ENCODE data around the gene RAB29. TPM values are rescaled to one million over a fixed set of nuclear protein-coding genes. Genes with fewer than 3 reads are reported as not detected.
A peak's percentile ranks its signal among the peaks of the same experiment; 100 is the strongest.
"Not testable (repeated sequence)": the region's sequence is repeated elsewhere in the genome, so short reads cannot be mapped to it uniquely, and the experiment has no call there.

Gene RAB29, protein sequence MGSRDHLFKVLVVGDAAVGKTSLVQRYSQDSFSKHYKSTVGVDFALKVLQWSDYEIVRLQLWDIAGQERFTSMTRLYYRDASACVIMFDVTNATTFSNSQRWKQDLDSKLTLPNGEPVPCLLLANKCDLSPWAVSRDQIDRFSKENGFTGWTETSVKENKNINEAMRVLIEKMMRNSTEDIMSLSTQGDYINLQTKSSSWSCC
- polyA plus RNA-seq (2013, experiment 1 of 2; ENCODE audit: insufficient read length), result 9.6 TPM
- 9.2 TPM for polyA plus RNA-seq (2013, experiment 2 of 2; ENCODE audit: insufficient read length)

DNA sequence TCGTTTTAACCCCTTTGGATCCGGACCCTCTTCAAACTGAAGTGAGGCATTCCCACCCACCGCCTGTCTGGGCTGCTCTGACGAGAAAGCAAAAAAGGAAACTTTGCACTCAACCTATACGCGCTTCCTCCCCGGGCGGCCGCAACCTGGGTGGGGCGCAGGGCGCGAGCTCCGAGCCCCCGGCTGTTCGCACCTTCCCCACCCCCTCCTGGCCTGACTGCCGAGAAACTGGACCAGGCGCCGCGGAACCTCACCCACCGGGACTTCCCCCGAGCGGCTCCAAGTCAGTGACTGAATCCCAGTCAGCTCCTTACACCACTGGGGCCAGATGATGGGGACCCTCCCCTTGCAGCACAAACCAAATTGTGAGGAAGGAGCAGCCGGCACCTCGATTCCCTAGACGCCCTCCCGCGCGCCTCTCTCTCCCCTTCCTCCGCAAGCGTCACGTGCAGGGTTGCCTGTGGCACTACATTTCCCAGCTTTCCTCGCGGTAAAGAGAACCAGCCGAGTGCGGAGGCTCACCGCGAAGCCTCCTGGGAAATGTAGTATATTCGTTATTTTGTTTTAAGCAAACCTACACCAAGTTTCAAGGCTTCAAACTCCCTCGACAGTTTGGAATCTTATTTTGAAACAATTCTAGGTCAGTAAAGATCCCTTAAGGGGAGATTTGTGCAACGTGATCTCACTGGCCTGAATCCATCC, at the start of gene RAB29:
Gene RAB29 (minus strand): TSS at position 468 of the 702 bp plus-strand sequence. CDS start 526 bp downstream, outside the sequence.
- DNase-seq, result peak; percentile 73

DNA sequence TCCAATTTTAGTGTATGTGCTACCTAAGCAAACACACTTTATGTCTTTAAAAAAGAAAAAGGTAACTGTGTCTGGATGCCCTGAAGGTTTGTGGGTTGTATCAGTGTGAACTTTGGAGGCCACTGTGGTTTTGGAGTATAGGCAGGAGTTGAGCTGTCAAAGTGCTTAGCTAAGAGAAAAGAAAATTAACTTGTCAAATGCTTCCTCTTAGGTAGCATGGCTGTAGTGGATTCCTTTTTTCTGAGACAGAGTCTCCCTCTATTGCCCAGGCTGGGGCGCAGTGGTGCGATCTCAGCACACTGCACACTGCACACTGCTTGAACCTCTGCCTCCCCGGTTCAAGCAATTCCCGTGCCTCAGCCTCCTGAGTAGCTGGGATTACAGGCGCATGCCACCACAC, 48.9 kb upstream of the RAB29 start:
- DNase-seq, result no peak

DNA sequence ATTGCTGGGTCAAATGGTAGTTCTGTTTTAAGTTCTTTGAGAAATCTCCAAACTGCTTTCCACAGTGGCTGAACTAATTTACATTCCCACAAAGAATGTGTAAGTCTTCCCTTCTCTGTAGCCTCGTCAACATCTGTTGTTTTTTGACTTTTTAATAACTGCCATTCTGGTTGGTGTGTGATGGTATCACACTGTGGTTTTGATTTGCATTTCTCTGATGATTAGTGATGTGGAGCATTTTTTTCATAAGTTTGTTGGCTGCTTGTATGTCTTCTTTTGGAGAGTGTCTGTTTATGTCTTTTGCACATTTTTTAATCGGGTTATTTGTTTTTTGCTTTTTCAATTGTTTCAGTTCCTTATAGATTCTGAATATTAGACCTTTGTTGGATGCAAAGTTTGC, 48.0 kb upstream of the RAB29 start:
- not testable (repeated sequence) for DNase-seq

GRCh38 chr1:205822397-205822796, 47.1 kb upstream of the RAB29 start:
- DNase-seq, result no peak

- no peak for DNase-seq
These were observed 42.7 kb upstream of the RAB29 start for GRCh38 chr1:205817988-205818387.

GRCh38 chr1:205817364-205817763, 42.1 kb upstream of the RAB29 start:
- DNase-seq, result no peak

- DNase-seq, result peak; percentile 62
These were observed 38.4 kb upstream of the RAB29 start for GRCh38 chr1:205813755-205814058.

- DNase-seq, result peak; percentile 91
These were observed 37.8 kb upstream of the RAB29 start, which contains the start of gene SLC41A1 for GRCh38 chr1:205812878-205813754. Gene SLC41A1 (minus strand): TSS chr1:205813198. CDS start chr1:205810441, 2,757 bp downstream.

GRCh38 chr1:205812271-205812877, 37.1 kb upstream of the RAB29 start:
- DNase-seq, result peak; percentile 5

- no peak for DNase-seq
These were observed 36.4 kb upstream of the RAB29 start for GRCh38 chr1:205811660-205812059.

DNA sequence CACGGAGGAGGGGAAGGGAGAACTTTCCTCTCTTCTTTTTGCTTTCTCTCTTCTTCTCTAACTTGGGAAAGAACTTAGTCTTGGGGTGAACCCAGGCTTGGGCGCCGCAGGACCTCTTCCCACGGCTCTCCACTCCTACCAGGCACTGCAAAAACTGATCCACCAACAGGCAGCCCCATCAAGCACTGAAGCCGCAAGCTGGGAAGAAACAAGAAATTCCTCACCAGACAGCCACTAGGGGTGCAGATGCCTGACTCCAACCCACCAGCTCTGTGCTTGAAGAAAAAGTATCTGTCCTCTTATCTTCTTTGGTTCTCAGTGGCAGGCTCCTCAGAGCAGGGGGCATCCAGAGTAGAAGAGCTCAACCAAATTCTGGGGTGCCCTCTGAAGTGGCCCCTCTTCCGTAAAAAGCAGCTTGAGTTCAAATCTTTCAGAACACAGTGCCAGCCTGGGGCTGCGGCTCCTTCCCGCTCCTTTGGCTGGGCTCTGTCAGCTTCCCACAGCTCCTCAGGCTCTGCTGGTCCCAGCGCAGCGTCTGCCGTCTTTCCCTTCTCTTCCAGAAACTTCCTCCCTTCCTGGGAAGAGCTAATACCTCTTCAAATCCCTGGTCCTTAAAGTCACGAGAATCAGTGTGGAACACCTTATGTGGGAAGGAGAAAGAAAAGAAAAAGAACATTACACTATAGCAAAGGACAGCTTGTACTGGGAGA, 35.3 kb upstream of the RAB29 start:
- peak; percentile 13 for DNase-seq

DNA sequence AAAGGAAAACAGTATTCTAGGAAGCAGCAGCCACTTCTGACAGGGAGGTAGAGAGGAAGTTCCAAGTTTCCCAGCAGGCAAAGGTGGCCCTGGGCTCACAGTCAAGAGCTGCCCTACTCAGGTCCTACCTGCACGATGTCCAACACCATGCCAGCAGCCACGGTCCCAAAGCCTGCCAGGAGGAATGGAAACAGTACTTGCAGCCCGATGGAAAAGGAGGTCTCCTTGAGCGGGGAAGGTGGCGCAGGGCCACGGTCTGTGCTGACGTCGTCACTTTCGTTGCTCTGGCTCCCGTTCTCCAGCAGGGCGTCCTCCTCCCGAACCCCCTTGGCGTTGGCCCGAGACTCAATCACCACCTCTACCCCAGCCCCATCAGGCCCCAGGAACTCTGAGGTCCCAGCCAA, 34.7 kb upstream of the RAB29 start:
- no peak for DNase-seq

- no peak for DNase-seq
These were observed 34.2 kb upstream of the RAB29 start for GRCh38 chr1:205809469-205809868.

DNA sequence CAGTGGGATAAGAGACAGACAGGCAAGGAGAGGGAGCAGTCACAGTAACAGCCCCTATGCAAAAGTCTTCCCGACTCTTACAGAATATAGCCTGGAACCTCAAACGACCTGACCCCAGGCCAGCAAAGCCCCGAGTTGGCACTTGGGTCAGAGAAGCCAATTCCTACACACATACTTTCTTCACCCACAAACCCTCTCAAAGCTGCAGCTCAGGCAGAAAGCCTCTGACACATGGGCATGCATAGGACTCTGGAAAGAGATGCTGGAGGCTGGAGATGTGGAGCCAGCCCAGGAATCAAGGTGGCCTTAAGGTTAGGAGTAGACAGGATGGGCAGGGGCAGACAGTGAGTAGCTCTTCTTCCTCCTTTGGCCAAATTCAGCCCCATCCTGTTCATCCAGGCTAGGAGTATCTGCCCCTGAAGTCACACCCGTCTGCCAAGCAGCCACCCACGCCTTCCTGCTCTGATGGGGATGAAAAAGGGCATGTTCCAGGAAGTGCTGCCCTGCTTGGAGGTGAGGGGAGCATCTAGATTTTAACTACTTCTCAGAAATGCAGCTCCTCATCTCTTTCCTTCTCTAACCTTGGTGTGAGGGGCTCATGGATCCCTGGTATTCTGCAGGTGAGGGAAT, 29.9 kb upstream of the RAB29 start:
- no peak for DNase-seq

GRCh38 chr1:205804605-205805004, 29.3 kb upstream of the RAB29 start:
- DNase-seq, result no peak

DNA sequence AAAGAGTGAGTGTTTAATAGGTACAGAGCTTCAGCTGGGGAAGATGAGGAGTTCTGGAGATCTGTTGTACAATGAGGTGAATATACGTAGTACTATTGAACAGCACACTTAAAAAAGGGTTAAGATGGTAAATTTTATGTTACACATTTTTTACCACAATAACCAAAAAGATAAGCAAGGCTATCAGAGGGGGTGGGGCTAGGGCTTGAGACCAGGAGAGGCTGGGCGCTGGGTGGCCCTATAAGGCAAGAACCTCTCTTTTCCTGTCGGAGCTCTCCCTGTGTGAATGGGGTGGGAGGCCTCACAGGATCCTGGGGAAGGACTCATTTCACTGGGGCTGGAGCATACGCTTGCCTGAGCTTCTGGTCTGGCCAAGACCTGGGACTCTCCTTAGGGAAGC, 28.7 kb upstream of the RAB29 start:
- no peak for DNase-seq

- no peak for DNase-seq
These were observed 26.8 kb upstream of the RAB29 start for GRCh38 chr1:205802060-205802459.

- no peak for DNase-seq
These were observed 25.9 kb upstream of the RAB29 start for GRCh38 chr1:205800981-205801703.

DNA sequence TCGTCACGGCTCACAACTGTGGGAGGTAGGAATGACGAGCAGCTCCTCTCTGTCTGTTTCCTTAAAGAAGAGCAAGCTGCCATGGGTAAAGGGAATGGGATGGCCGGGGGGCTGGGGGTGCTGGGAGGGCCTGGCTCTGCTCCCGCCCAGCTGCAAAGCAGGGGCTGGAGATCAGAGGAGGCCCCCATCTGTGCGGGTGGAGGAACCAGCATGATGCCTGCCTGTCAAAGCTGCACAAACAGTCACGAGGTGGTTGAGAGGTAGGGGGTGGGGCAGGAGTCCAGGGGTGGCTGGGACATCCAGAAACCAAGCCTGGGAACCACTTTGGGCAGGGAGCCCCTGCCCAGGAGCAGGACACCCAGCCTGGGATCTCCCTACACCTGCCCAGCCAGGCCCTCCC, 25.1 kb upstream of the RAB29 start:
- DNase-seq, result no peak

GRCh38 chr1:205798577-205798976, 23.3 kb upstream of the RAB29 start:
- DNase-seq, result no peak

DNA sequence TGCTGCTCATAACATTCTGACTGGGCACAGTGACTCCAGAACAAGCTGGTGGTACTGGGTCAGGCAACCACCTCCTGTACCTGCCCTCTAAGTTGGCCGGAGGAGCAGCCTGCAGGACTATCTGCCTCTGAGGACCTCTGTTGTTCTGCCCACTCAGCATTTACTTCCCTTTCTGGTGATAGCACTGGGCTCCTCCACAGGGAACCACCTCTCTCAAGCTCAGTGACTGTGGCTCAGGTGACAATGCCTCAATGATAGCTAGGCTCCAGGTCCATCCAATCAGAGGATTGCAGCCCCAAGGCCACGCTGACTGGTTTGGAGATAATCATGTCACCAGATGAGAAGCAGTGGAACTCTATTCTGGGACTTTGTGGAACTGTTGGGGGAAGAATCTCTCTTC, 21.9 kb upstream of the RAB29 start:
- no peak for DNase-seq
